ENCODE data around the gene NME4.
"Not testable (repeated sequence)": the region's sequence is repeated elsewhere in the genome, so short reads cannot be mapped to it uniquely, and the experiment has no call there.

NME4 gene

DNA sequence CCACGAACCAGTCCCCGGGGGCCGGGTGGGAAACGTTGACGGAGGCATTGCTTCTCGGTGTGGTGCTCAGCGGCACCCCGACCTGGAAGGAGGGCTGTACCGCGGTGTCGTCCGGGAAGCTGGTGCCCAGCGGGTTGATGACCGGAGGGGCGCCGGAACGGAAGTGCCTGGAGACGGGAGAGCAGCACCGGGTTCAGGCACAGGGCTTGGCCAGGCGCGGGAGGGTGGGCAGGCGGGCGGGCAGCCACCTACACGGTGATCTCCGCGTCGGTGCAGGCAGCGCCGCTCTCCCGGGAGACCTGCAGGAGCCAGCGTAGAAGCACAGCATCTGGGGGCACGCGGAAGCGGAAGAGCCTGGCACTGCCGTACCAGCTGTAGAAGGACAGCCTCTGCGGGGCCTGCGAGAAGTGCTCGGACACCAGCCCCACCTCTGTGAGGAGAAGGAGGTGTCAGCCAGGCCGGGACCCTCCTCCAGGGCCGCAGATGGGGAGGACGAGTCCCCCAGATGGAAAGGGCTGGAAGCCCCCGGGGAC, 19.5 kb upstream of the NME4 start:
- DNase-seq (ENCODE audit: low read depth) = no peak

DNA sequence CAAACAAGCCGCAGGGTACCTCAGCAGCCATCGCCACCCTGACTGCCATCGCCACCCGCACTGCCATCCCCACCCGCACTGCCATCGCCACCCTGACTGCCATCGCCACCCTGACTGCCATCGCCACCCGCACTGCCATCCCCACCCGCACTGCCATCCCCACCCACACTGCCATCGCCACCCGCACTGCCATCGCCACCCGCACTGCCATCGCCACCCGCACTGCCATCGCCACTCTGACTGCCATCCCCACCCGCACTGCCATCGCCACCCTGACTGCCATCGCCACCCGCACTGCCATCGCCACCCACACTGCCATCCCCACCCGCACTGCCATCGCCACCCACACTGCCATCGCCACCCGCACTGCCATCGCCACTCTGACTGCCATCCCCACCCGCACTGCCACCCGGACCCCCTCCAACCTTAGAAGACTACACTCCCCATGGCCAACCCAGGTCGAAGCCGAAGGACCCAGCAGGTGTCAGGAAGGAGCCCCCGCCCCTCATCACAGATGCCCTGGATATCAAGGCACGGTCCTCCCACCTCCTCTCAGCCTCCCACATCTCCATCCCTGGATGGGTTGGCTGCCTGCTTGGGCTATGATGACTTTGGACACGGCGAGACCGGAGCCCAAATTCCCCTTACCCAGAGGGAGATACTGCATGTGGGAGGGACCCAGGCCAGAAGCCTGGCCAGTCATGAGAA, 18.7 kb upstream of the NME4 start:
- DNase-seq (ENCODE audit: low read depth) = not testable (repeated sequence)

DNA sequence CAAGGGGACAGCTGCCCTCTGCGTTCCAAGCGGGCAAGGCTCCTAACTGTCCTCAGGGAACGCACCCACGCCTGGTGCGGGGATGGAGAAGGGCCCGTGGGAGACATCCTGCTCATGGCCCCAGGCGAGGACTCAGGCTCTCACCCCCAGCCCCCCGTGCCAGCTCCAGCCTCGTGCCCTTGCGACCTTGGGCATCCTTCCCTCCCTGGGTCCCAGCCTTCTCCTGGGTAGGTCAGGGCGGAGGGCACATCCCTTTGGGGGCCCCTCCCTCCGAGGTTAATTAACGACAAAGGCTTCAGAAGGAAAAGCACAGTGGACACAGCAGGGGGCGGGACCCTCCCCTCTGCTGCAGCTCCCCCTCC, 18.2 kb upstream of the NME4 start:
- DNase-seq (ENCODE audit: low read depth) = no peak

DNA sequence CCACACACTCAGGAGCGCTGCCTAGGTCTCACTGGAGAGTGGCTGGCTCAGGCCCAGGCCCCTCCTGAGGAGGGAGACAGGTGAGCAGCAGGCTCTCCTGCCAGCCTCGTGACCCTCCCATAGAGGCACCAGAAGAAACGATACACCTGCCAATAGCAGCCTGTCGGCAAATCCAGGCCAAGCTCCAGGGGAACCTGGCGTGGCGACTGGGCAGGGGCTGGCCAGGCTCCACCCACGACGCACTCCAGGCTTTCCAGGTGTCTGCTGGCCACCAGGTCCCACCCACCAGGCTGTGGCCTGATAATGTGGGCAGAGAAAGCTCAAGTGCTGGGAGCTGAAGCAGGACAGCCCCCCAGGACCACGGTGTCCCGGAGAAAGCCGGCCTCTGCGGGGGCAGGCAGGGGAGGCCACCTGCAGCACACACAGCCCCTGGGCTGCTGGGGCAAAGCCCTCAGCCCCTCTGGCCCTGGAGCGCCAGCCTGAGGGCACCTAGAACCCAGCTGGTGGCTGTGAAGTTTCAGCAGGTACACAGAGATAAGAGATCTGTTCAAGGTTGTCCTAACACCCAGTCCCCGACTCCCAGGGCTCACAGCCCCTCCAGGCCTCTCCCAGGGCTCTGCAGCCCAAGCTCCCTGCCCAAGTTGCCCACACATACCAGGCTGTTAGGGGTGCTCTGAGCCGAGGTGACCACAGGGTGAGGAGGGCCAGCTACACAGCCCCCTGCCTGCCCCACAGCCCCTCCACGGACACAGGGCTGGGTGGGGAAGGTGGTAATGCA, 17.6 kb upstream of the NME4 start:
- no peak for DNase-seq (ENCODE audit: low read depth)

DNA sequence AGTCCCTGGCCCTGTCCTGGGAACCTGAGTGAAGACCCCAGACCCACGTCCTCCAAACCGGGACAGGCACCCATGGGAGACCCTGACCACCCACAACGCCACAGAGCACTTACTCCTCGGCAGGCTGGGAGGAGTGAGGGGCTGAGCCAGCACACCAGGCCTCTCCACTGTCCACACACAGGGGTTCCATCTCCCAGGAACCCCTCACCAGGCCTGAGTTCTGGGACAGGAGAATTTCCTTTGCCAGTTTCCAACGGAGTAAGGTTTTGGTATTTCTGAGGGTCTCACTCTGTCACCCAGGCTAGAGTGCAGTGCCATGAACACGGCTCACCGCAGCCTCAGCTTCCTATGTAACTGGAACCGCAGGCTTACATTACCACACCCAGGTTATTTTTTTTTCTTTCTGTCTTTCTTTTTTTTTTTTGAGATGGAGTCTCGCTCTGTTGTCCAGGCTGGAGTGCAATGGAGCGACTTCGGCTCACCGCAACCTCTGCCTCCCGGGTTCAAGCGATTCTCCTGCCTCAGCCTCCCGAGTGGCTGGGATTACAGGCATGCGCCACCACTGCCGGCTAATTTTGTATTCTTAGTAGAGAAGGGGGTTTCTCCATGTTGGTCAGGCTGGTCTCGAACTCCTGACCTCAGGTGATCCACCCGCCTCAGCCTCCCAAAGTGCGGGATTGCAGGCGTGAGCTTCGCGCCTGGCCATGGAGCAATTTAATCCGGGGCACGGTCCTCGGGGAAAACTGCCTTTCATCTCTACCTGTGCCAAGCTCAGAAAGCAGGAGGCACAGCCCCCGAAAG, 16.8 kb upstream of the NME4 start:
- DNase-seq (ENCODE audit: low read depth) = no peak

DNA sequence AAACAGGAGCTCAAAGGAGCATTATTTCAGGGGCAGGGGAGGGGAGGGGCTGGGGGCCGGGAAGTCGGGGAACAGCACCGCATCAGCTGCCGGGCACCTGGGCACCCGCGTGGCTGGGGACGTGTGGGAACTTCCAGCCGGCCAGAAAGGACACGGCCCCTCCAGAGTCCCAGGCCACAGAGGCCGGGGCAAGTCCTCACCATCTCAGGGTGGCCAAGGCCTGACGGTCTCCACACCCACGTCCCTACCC, 16.3 kb upstream of the NME4 start:
- DNase-seq (ENCODE audit: low read depth) = no peak

DNA sequence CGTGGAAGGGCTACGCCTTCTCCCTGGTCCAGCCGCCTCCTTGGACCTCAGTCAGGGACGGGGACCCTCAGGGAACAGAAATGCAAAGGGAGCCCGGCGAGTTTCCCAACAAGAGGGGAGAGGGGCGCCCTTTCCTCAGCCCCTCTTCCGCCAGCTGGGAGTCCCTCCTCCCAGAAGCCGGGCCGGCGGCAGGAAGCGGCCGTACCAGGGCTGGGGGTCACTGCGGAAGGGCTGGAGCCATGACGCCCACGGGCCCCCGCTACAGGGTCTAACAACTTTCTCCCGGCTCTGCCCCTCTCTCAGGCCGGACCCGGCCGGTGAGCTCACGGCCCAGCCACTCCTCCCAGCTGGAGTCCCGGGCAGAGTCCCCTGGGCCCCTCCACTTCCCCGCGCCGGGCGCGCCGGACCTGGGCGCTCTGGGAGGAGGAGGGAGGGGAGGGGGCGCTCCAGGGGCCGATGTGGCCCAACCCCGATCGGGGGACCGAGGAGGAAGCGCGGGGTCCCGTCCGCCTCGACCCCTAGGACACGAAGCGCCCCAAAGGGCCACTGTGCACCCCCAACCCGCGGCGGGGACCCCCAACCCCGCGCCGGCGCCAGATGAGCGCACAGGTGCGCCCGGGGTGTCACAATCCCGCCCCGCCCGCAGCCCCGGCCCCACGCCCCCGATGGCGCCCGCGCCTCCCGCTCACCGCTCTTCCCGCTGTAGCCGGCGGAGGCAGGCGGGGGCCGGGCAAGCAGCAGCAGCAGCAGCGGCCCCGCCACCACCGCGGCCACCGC, 15.8 kb upstream of the NME4 start:
- no peak for DNase-seq (ENCODE audit: low read depth)

DNA sequence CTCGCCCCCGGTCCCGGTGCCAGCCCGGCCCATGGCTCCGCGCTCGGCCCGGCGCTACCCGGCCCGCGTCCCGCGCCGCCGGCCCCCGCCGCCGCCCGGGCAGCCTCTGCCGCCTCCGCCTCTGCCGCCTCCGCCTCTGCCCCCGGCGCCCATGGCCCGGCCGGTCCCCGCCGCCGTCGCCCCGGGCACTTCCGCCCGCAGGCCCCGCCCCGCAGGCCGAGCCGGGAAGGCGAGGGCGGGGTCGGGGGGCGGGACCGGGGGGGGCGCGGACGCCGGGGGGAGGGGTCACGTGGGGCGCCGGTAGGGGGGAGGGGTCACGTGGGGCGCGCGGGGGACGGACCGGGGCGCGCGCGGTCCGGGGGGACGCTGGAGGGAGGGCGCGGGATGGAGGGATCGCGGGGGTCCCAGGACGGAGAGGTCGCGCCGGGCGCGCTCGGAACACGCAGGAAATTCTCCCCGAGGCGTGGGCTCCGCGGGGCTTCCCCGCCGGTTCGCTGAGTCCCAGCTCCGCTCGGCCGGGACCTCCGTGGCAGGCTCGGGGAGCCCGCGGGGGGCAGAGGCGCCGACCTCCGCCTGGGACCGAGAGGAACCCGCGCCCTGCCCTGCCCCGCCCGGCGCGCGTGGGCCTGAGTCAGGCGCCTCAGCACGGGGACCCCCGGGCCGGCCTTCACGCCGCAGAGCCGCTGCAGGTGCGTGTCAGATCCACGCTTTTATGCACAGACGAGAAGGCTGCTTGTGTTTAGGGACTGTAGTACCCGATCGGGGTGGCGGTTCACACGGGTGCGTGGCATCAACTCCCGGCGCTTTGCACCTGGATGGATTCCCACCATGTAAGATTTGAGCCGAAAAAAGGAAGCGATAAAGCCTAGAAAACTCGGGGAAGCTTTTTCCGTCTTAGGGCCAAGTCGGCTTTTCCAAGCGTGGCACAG, 14.9 kb upstream of the NME4 start, which contains the start of gene PGAP6:
TSS of gene PGAP6 (minus strand) at position 190 of the 929 bp plus-strand sequence. CDS start at position 33, 157 bp downstream.
- DNase-seq (ENCODE audit: low read depth) = peak; percentile 58

DNA sequence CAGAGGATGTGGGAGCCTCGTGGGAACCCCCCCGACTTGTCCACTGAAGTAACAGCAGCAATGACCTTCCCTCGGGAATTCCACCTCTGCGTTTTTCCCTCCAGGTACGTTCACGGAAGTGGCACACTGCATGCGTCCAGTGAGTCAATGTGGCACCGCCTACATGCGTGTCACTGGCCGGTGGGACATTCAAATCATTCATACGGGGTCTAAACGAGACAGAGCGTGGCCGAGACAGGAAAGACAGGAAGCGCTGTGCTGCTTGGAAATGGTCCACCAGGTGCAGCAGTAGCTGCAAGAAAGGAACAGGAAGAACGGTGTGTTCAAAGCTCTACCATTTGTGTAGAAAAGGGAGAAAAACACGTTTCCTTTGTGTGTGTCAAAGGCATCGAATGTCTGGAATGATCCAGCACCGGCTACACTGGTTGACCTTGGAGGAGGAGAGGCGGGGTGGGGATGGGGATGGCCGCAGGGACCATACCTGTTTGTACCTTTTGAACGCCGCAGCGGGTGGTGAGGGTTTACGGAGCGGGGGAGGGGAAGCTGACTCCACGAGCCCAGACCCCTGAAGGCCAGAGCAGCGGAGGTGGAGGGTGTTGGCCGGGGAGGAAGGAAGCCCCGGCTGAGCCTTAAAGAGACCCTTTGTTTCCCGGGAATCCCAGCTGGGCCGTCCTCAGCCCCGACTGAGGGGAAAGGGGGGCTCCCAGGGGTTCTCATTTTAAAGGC, 13.5 kb upstream of the NME4 start:
- peak; percentile 28 for DNase-seq (ENCODE audit: low read depth)

DNA sequence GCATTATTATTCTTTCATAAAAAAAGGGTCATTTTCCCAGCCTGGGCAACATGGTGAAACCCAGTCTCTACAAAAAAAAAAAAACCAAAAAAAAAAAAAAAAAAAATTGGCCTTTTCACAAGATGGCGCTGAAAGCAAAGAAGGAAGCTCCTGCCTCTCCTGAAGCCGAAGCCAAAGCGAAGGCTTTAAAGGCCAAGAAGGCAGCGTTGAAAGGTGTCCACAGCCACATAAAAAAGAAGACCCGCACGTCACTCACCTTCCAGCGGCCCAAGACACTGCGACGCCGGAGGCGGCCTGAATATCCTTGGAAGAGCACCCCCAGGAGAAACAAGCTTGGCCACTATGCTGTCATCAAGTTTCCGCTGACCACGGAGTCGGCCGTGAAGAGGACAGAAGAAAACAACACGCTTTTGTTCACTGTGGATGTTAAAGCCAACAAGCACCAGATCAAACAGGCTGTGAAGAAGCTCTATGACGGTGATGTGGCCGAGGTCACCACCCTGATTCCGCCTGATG, 10.3 kb upstream of the NME4 start:
- DNase-seq (ENCODE audit: low read depth) = no peak

DNA sequence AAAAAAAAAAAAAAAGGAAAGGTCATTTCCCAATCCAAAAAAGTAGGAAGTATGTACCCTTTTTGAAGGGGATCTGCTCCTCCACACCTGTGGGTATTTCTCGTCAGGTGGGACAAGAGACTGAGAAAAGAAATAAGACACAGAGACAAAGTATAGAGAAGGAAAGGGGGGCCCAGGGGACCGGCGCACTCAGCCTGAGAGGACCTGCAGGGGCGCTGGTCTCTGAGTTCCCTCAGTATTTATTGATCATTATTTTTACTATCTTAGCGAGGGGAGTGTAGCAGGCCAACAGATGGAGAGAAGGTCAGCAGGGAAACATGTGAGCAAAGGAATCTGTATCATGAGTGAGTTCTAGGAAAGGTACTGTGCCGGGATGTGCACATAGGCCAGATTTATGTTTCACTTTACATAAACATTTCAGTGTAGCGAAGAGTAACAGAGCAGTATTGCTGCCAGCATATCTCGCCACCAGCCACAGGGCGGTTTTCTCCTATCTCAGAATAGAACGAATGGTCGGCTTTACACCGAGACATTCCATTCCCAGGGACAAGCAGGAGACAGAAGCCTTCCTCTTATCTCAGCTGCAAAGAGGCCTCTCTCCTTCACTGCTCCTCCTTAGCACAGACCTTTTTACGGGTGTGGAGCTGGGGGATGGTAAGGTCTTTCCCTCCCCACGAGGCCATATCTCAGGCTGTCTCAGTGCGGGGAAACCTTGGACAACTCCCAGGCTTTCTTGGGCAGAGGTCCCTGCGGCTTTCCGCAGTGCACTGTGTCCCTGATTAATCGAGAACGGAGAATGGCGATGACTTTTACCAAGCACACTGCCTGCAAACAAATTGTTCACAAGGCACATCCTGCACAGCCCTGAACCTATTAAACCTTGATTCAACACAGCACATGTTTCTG, 9.0 kb upstream of the NME4 start:
- not testable (repeated sequence) for DNase-seq (ENCODE audit: low read depth)

DNA sequence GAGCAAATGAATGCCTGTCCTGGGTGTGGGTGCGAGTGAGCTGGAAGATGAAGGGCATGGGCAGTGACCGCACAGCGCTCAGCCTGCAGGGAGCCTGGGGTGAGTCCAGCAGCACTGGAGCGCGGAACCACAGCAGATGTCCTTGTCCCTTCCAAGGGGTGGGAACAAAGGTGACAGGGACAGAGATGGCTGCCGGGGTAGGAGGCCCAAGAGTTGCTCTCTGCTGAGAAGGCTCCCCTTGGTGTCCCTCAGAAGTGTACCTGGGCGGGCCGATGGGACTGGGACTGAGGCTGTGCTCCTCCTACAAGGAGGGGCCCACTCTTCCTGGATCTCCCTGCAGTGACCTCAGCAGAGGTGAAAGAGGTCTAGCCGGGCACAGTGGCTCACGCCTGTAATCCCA, 7.6 kb upstream of the NME4 start:
- DNase-seq (ENCODE audit: low read depth) = no peak

DNA sequence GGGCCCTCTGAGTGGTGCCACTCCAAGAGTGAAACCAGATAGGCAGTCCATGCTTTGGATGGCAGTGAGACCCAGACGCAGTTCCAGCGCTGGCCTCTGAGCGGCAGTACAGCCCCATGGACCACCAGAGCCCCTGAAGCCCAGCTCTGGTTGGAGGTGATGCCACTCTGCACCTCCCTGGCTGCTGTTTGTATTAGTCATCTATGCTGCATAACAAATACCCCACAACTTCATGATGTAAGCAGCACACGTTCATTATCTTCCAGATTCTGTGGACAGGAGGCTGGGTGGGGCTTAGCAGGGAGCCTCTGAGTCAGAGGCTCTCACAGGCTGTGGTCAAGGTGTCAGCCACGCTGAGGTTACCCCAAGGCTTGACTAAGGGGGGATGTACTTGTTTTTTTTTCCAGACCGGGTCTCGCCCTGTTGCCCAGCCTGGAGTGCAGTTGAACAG, 5.1 kb upstream of the NME4 start:
- peak; percentile 53 for DNase-seq (ENCODE audit: low read depth)

DNA sequence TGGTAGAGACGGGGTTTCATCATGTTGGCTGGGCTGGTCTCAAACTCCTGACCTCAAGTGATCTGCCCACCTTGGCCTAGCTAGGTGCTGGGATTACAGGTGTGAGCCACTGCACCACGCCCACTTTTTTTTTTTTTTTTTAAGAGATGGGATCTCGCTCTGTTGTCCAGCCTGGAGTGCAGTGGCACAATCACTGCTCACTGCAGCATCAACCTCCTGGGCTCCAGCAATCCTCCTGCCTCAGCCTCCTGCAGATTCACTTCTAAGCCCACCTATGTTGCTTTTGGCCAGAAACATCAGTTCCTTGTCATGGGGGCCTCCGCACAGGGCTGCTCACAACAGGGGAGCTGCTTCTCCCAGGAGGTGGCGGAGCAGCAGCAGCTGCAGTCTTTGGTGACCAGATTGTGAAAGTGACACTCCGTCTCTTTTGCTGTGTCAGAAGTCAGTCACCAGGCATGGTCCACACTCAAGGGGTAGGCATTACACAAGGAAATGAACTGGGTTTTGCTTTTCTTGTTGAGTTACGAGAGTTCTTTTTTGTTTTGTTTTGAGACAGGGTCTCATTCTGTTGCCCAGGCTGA, 4.5 kb upstream of the NME4 start:
- no peak for DNase-seq (ENCODE audit: low read depth)

DNA sequence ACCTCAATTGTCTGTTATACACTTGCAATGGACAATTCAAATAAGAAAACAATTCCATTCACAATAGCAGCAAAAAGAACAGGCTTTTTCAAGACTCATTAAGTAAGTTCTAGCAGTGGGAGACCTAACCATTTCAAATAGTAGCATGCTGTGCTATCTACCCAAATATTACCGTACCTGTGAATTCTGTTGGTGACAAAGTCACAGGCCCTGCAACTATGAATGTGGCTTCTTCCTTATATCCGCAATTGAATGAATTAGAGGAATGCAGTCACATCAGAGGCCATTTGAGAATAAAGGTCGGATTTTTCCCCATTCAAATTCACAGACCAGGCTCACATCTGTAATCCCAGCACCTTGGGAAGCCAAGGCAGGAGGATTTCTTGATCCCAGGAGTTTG, 800 bp upstream of the NME4 start:
- no peak for DNase-seq (ENCODE audit: low read depth)

DNA sequence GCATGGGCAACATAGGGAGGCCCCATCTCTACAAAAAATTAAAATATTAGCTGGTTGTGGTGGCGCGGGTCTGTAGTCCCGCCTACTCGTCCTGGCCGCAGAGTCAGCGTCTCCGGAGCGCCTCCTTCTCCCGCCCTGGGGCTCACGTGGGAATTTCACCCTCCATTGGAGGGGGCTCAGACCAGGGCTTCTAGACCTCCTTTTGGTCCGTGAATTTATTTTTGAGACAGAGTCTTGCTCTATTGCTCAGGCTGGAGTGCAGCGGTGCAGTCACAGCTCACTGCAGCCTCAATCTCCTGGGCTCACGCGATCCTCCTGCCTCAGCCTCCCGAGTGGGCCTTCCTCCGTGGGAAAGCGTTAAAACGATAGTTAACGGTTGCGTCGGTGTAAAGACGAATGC, 394 bp upstream of the NME4 start:
- no peak for DNase-seq (ENCODE audit: low read depth)

DNA sequence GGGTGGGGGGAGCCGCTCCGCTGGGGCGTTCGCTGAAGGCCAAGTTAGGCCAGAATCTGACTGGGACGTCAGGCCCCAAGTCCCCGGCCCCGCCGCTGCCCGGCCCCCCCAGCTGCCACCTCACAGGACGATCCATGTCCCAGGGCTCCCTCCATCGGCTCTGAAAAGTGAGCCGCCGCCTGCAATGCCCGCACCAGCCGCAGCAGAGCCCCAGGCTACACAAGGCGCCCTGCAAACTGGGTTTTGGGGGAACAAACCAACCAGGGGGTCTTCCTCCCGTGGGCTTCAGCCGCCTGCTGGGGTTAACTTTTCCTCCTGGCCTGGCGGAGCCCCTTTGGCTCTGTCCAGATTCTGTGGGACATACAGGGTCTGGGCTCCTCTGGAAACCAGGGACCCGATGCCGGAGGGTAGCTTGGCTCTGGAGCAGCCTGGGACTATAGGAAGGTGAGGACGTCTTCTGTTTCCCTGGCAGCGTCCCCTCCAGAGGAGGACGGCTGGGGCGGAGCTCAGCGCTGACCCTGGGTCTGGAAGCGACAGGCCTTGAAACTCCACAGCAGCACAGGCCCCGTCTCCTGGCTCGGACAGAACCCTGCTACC, 835 bp downstream of the NME4 start:
- DNase-seq (ENCODE audit: low read depth) = no peak
